Nephron (organoid): ENCODE measurements around the gene KCNE4.
A peak's percentile ranks its signal among the peaks of the same experiment; 100 is the strongest.

Source experiments
- H3K27ac Mint-ChIP-seq, 3 experiments: 2 replicates each; pipeline ENCODE4 v1.8.0; 2020; ENCODE audit warnings: mixed read lengths in 3 of 3, mild to moderate bottlenecking in 2 of 3, moderate library complexity in 1 of 3
- H3K27me3 Mint-ChIP-seq: 2 replicates; pipeline ENCODE4 v1.8.0; 2021; ENCODE audit warnings: low read depth, mild to moderate bottlenecking, moderate library complexity, mixed read lengths
- H3K36me3 Mint-ChIP-seq: 2 replicates; pipeline ENCODE4 v1.8.0; 2020; ENCODE audit warnings: low read depth, mixed read lengths
- H3K4me1 Mint-ChIP-seq: 2 replicates; pipeline ENCODE4 v1.8.0; 2020; ENCODE audit warnings: mixed read lengths
- H3K4me3 Mint-ChIP-seq, 3 experiments: 2 replicates each; pipeline ENCODE4 v1.8.0; 2020; ENCODE audit warnings: mild to moderate bottlenecking in 3 of 3, mixed read lengths in 3 of 3, moderate library complexity in 2 of 3
- H3K9me3 Mint-ChIP-seq: 2 replicates; pipeline ENCODE4 v1.8.0; 2020; ENCODE audit warnings: mixed read lengths
- TF ChIP-seq, protein P1 (sequence below), 3 experiments: fragments of 200-600 bp; sonication (generic); IDR thresholded peaks; one replicate each; pipeline ENCODE4 v1.5.0; 2021; ENCODE audit warnings: antibody characterized with exemption in 3 of 3; ENCODE audit not compliant: unreplicated experiment in 3 of 3

Gene KCNE4

GRCh38 chr2:223052548-223053483 is 826 bp downstream of the KCNE4 start:
- peaks cover 12% of the 10 kb centered on the region for H3K36me3 Mint-ChIP-seq
- peak overlapping the region; percentile 78 to 90 (median 86) for H3K4me3 Mint-ChIP-seq
- peaks cover 70% of the 10 kb centered on the region for H3K4me1 Mint-ChIP-seq
- TF ChIP-seq, protein P1, sequence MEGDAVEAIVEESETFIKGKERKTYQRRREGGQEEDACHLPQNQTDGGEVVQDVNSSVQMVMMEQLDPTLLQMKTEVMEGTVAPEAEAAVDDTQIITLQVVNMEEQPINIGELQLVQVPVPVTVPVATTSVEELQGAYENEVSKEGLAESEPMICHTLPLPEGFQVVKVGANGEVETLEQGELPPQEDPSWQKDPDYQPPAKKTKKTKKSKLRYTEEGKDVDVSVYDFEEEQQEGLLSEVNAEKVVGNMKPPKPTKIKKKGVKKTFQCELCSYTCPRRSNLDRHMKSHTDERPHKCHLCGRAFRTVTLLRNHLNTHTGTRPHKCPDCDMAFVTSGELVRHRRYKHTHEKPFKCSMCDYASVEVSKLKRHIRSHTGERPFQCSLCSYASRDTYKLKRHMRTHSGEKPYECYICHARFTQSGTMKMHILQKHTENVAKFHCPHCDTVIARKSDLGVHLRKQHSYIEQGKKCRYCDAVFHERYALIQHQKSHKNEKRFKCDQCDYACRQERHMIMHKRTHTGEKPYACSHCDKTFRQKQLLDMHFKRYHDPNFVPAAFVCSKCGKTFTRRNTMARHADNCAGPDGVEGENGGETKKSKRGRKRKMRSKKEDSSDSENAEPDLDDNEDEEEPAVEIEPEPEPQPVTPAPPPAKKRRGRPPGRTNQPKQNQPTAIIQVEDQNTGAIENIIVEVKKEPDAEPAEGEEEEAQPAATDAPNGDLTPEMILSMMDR (IDR thresholded peaks at IDR 0.05; ENCODE audit: unreplicated experiment in 3 of 3) = no peak
- no peaks in the 10 kb centered on the region for H3K9me3 Mint-ChIP-seq
- H3K27ac Mint-ChIP-seq = peak overlapping the region; percentile 90 to 97 (median 93)
- H3K27me3 Mint-ChIP-seq = no peaks in the 10 kb centered on the region

DNA sequence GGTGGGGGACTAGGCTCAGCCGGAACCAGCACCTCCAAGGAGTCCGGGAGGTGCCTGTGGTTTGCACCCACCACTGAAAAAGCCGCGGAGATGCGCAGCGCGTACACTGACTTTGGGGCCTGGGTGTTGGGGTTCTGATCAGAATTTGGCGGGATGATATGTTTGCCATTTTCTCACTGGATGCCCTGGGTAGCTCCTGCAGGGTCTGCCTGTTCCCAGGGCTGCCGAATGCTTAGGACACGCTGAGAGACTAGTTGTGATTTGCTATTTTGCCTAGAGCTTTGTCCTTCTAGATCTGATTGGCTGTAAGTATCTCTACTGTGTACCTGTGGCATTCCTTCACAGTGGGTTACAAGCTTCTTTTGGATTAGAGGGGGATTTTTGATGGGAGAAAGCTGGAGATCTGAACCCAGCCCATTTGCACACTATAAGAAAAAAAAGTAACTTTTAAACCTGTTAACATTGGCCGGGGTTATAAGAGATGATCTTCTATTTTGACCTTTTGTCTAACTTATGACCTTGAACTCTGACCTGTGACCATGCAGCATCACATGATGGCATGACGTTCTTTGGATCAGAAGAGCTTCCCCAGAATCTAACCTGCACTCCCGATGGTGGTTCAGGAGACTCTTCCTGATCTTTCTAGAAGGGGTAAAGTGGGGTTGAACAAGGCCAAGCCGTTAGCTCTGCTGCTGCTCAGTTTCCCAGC is 1.6 kb downstream of the KCNE4 start:
- H3K4me3 Mint-ChIP-seq = peak overlapping the region; percentile 78 to 90 (median 86)

GRCh38 chr2:223054193-223054781 is 2.3 kb downstream of the KCNE4 start:
- H3K9me3 Mint-ChIP-seq = no peaks in the 10 kb centered on the region
- peaks cover 12% of the 10 kb centered on the region for H3K36me3 Mint-ChIP-seq
- TF ChIP-seq, protein P1 (IDR thresholded peaks at IDR 0.05; ENCODE audit: unreplicated experiment in 3 of 3) = no peak
- peak overlapping the region; percentile 78 to 90 (median 86) for H3K4me3 Mint-ChIP-seq
- H3K27ac Mint-ChIP-seq = peak overlapping the region; percentile 90 to 97 (median 93)
- H3K27me3 Mint-ChIP-seq = no peaks in the 10 kb centered on the region
- H3K4me1 Mint-ChIP-seq = peaks cover 73% of the 10 kb centered on the region

More for the DNA sequence above, 1.6 kb downstream of the KCNE4 start:
- peaks cover 12% of the 10 kb centered on the region for H3K36me3 Mint-ChIP-seq
- H3K9me3 Mint-ChIP-seq = no peaks in the 10 kb centered on the region
- H3K27me3 Mint-ChIP-seq = no peaks in the 10 kb centered on the region
- peak overlapping the region; percentile 90 to 97 (median 93) for H3K27ac Mint-ChIP-seq
- H3K4me1 Mint-ChIP-seq = peaks cover 74% of the 10 kb centered on the region
- TF ChIP-seq, protein P1 (IDR thresholded peaks at IDR 0.05; ENCODE audit: unreplicated experiment in 3 of 3) = no peak

GRCh38 chr2:223055140-223055539 is 3.1 kb downstream of the KCNE4 start:
- Mint-ChIP-seq H3K4me1 (peaks cover 76% of the 10 kb centered on the region), H3K4me3 (peak overlapping the region; percentile 66 to 77 (median 73))

DNA sequence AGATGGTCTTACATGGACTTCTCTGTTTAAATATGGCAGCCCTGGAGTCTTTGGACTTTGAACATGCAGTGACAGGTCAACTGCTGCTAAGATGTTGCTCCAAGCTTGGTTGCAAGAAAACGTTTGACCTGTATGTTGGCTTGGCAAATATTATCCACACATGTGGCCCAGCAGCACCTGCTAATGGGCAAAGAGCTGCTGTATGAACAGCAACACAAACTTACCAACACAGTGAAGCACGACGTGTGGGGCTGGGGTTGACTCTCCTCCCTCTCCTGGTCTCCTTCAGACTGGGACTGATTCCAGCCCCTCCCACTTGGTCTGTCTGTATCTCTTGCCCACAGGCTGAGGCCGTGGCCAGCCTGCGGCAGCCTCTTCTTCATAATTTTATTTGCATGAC is 3.8 kb downstream of the KCNE4 start:
- TF ChIP-seq, protein P1 (IDR thresholded peaks at IDR 0.05; ENCODE audit: unreplicated experiment in 3 of 3) = no peak
- Mint-ChIP-seq H3K9me3 (no peaks in the 10 kb centered on the region), H3K27me3 (no peaks in the 10 kb centered on the region), H3K36me3 (peaks cover 12% of the 10 kb centered on the region), H3K4me3 (peak overlapping the region; percentile 67 to 83 (median 83)), H3K4me1 (peaks cover 77% of the 10 kb centered on the region), H3K27ac (peak overlapping the region; percentile 93 to 97 (median 95))

More at GRCh38 chr2:223055140-223055539, 3.1 kb downstream of the KCNE4 start:
- no peaks in the 10 kb centered on the region for H3K9me3 Mint-ChIP-seq
- peak overlapping the region; percentile 79 to 97 (median 93) for H3K27ac Mint-ChIP-seq
- H3K27me3 Mint-ChIP-seq = no peaks in the 10 kb centered on the region
- TF ChIP-seq, protein P1 (IDR thresholded peaks at IDR 0.05; ENCODE audit: unreplicated experiment in 3 of 3) = no peak
- peaks cover 12% of the 10 kb centered on the region for H3K36me3 Mint-ChIP-seq
